Muscle of leg (tissue), 11 donors: Measurements from ENCODE around the gene ALKBH7. TPM values are rescaled to one million over a fixed set of nuclear protein-coding genes. Genes with fewer than 3 reads are reported as not detected.

ENCODE experiments used
- DNase-seq: peaks from one replicate; pipeline ENCODE4 v3.0.0; 2013
- H3K27ac ChIP-seq: one replicate; pipeline ENCODE4 v1.5.1; 2013; ENCODE audit warnings: mild to moderate bottlenecking, low read length, control low read depth
- H3K27me3 ChIP-seq: one replicate; pipeline ENCODE4 v1.6.1; 2013; ENCODE audit warnings: low read length; ENCODE audit not compliant: control insufficient read depth, insufficient read depth
- H3K36me3 ChIP-seq: one replicate; pipeline ENCODE4 v1.6.1; 2013; ENCODE audit warnings: low read length; ENCODE audit not compliant: control insufficient read depth, insufficient read depth
- H3K4me1 ChIP-seq: one replicate; pipeline ENCODE4 v1.6.1; 2013; ENCODE audit warnings: low read length; ENCODE audit not compliant: control insufficient read depth, insufficient read depth
- H3K4me3 ChIP-seq: one replicate; pipeline ENCODE4 v1.5.1; 2013; ENCODE audit warnings: low read length, control low read depth
- H3K9me3 ChIP-seq: replicated peaks from 2 replicates; pipeline ENCODE4 v1.6.1; 2013; ENCODE audit warnings: low read depth, low read length; ENCODE audit not compliant: control insufficient read depth
- WGBS: methylation state at CpG from one replicate; pipeline ENCODE4 v1.1.5; 2013; ENCODE audit warnings: missing lambda C conversion rate; ENCODE audit not compliant: insufficient coverage; 5-methylcytosine and 5-hydroxymethylcytosine counted together
- polyA plus RNA-seq, 8 donors: library from polyadenylated mRNA; unstranded; fragments of 120-200 nt; gene quantifications; one replicate each; pipeline versions ENCODE4 v1.2.1 to v1.2.3, GENCODE V29; 2013; ENCODE audit warnings: inconsistent platforms in 1 of 8, low replicate concordance in 1 of 8; ENCODE audit not compliant: insufficient read length in 8 of 8, insufficient read depth in 1 of 8
- total RNA-seq: library from RNA; stranded (reverse); fragments of 120-200 nt; gene quantifications from one replicate; pipeline ENCODE4 v1.2.4, GENCODE V29; 2013

Gene ALKBH7
- total and polyA plus RNA-seq, 9 donors = 73.9 to 157 (median 100.0) TPM

DNA sequence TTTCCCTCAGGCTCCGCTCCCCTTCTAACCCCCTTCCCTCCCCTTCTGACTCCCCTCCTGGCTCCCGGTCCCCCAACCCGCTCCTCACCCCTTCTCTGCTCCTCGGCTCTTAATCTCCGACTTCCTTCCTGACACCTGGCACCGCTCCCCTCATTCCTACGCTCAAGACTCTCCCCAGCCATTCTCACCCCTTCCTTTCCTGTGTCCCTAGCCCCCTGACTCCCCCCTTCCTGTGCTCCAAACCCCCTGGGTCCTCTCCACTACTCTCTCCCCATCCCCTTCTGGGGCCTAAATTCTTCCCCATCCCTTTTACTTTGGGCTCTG, 10.6 kb upstream of the ALKBH7 start:
- no peaks in the 10 kb centered on the region for H3K9me3 ChIP-seq
- peaks cover 26% of the 10 kb centered on the region for H3K36me3 ChIP-seq
- no peaks in the 10 kb centered on the region for H3K27me3 ChIP-seq
- H3K27ac ChIP-seq = peak overlapping the region; percentile 77
- DNase-seq = peak; percentile 62
- 2% methylated on average over 7 of the region's 7 CpGs for whole genome bisulfite sequencing
- H3K4me1 ChIP-seq = peaks cover 14% of the 10 kb centered on the region
- H3K4me3 ChIP-seq = peak overlapping the region; percentile 73

DNA sequence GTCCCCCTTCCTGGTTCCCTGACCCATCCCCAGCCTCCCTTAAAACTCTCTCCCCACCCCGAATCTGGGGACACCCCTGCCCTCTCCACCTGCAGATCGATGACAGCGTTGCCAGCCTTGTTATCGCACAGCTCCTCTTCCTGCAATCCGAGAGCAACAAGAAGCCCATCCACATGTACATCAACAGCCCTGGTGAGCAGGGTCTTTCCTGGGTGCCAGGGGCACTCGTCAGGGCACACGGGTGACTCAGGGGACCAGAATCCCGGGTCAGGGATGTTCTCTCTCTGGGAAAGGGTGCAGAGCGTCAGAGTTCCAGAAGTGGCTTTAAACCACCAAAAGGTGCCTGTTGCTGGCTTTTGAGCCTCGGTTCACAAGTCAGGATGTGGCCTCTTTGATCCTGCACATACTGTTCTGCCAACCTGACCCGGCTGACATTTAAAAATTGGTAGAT, 10.2 kb upstream of the ALKBH7 start:
- Histone ChIP-seq H3K27me3 (no peaks in the 10 kb centered on the region), H3K27ac (peak overlapping the region; percentile 77), H3K4me1 (peaks cover 14% of the 10 kb centered on the region), H3K4me3 (peak overlapping the region; percentile 73), H3K36me3 (peaks cover 30% of the 10 kb centered on the region), H3K9me3 (no peaks in the 10 kb centered on the region)
- DNase-seq = no peak
- WGBS = 25% methylated on average over 11 of the region's 11 CpGs

- WGBS = 96% methylated on average over 12 of the region's 21 CpGs
- peaks cover 7% of the 10 kb centered on the region for H3K4me1 ChIP-seq
- no peak overlapping the region for H3K4me3 ChIP-seq
- H3K27ac ChIP-seq = no peak overlapping the region
- DNase-seq = no peak
- peaks cover 49% of the 10 kb centered on the region for H3K36me3 ChIP-seq
- no peaks in the 10 kb centered on the region for H3K27me3 ChIP-seq
- no peaks in the 10 kb centered on the region for H3K9me3 ChIP-seq
Measured at GRCh38 chr19:6364353-6364752, 8.2 kb upstream of the ALKBH7 start.

DNA sequence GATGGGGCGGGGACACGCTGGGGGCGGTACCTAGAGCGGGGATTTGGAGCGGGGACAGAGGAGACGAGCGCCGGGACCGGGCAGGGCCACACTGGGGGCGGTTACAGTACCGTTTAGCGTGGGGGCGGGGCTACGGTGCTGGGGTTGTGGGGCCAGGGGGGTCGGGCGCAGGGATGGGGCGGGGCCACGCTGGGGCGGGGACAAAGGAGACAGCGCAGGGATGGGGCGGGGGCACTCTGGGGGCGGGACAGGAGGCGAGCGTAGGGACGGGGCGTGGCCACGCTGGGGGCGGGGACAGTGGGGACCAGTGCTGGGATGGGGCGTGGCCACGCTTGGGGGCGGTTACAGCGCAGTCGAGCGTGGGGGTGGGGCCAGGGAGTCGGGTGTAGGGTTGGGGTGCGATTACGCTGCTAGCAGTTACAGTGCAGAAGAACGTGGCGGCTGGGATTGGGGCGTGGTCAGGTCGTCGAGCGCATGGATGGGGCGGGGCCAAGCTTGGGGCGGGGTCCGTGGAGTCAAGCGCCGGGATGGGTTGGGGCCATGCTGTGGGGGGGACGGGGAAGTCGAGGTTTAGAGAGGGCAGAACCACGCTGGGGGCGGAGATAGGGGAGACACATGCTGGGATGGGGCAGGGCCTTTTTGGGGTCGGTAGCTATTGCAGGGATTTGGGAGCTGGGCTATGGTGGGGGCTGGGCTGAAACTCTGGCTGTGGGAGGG, 660 bp downstream of the ALKBH7 start:
- H3K27ac ChIP-seq = peak overlapping the region; percentile 99
- DNase-seq = peak; percentile 99
- H3K4me3 ChIP-seq = peak overlapping the region; percentile 81
- no peaks in the 10 kb centered on the region for H3K27me3 ChIP-seq
- H3K36me3 ChIP-seq = peaks cover 28% of the 10 kb centered on the region
- peaks cover 32% of the 10 kb centered on the region for H3K4me1 ChIP-seq
- H3K9me3 ChIP-seq = no peaks in the 10 kb centered on the region
- under 1% methylated on average over 38 of the region's 53 CpGs for WGBS

DNA sequence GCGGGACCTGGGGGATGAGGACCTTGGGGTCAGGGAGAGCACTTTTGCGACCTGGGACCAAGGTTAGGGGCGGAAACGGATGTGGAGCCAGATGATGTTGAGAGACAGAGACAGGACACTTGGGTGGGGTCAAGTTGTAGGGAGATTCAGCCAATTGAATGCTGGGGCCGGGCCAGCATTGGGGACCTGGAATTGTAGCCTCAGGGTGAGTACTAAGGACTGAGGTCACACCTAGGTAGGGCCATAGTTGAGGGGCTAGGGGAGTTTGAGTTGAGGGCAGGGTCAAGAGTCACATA, 1.2 kb downstream of the ALKBH7 start:
- peaks cover 27% of the 10 kb centered on the region for H3K36me3 ChIP-seq
- H3K27ac ChIP-seq = peak overlapping the region; percentile 95
- WGBS = 14% methylated on average over 5 of the region's 5 CpGs
- DNase-seq = no peak
- no peaks in the 10 kb centered on the region for H3K27me3 ChIP-seq
- H3K9me3 ChIP-seq = no peaks in the 10 kb centered on the region
- H3K4me3 ChIP-seq = peak overlapping the region; percentile 53
- H3K4me1 ChIP-seq = peaks cover 36% of the 10 kb centered on the region

DNA sequence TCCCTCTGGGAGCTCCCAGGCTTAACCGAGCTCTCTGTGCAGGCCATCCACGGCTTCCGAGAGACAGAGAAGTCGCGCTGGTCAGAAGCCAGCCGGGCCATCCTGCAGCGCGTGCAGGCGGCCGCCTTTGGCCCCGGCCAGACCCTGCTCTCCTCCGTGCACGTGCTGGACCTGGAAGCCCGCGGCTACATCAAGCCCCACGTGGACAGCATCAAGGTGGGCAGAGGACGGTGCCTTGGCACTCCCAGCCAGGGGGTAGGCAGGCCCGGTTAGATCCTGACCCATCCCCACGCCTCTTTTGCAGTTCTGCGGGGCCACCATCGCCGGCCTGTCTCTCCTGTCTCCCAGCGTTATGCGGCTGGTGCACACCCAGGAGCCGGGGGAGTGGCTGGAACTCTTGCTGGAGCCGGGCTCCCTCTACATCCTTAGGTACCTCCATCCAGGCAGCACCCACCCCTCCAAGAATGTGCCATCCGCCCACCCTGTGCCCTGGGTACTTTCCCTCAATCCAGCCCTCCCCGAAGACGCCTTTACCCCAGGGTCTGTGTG, 1.6 kb downstream of the ALKBH7 start:
- peak overlapping the region; percentile 53 for H3K4me3 ChIP-seq
- no peaks in the 10 kb centered on the region for H3K9me3 ChIP-seq
- WGBS = 49% methylated on average over 25 of the region's 29 CpGs
- DNase-seq = peak; percentile 53
- no peaks in the 10 kb centered on the region for H3K27me3 ChIP-seq
- H3K4me1 ChIP-seq = peaks cover 36% of the 10 kb centered on the region
- peak overlapping the region; percentile 95 for H3K27ac ChIP-seq
- peaks cover 26% of the 10 kb centered on the region for H3K36me3 ChIP-seq

DNA sequence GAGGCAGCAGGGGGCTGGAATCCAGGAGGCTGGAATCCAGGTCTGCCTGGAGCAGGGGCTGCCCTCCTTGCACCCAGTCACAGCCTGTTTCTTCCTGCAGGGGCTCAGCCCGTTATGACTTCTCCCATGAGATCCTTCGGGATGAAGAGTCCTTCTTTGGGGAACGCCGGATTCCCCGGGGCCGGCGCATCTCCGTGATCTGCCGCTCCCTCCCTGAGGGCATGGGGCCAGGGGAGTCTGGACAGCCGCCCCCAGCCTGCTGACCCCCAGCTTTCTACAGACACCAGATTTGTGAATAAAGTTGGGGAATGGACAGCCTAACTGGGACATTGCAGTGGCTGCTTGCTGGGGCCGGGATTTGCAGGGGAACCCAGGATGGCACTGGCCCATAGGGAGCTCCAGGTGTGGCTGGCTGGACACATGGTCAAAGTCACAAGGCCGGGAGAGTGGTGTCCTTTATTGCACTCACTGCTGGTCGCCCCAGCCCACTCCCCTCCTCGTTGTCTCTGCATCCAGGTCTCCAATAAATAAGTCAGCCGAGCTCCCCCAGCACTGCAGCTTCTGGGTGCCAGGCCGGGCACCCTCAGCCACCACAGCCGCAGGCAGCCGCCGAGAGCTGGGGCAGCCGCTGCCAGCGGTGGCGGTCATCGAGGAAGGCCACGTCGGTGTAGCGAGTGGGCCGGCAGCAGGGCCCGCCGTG, 2.3 kb downstream of the ALKBH7 start:
- peaks cover 29% of the 10 kb centered on the region for H3K36me3 ChIP-seq
- DNase-seq = no peak
- WGBS = 81% methylated on average over 24 of the region's 29 CpGs
- no peak overlapping the region for H3K27ac ChIP-seq
- H3K4me1 ChIP-seq = peaks cover 36% of the 10 kb centered on the region
- H3K4me3 ChIP-seq = no peak overlapping the region
- H3K27me3 ChIP-seq = no peaks in the 10 kb centered on the region
- H3K9me3 ChIP-seq = peaks cover 2% of the 10 kb centered on the region

DNA sequence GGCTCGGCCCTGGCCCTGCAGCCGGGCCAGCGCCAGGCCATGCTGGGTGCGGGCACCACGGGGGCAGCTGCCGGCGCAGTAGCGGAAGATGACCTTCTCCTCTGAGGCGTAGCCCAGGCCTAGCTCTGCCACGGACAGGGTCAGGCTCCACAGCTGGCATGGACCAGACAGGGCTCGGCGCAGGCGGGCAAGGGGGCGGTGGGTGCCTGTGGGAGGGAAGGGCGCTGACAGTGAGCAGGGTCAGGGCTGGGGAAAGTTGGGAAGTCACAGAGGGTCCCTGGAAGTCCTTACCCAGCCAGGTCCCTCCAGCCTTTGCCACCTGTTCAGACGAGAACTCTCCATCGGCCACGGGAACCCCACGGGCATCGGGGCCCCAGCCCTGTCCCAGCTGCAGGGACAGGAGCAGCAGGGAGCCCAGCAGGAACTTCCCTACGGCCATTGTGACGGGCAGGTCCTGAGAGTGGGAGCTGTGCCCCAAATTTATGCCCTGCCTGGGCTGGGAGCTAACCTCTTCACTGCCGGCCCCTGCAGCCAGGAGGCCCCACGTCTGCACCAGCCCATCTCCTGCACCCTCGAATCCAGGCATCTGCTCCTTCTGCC, 2.9 kb downstream of the ALKBH7 start, which contains the start of gene PSPN:
PSPN (minus strand) TSS at position 523 of the 600 bp plus-strand sequence; CDS start at position 439, 84 bp downstream.
- Histone ChIP-seq H3K9me3 (peaks cover 8% of the 10 kb centered on the region), H3K4me3 (no peak within 1 kb of the TSS), H3K36me3 (peaks cover 36% of the 10 kb centered on the region), H3K27ac (peak within 1 kb of the TSS; percentile 20), H3K4me1 (peaks cover 36% of the 10 kb centered on the region), H3K27me3 (no peaks in the 10 kb centered on the region)
- DNase-seq = no peak
- 81% methylated on average over 25 of the region's 25 CpGs for WGBS

DNA sequence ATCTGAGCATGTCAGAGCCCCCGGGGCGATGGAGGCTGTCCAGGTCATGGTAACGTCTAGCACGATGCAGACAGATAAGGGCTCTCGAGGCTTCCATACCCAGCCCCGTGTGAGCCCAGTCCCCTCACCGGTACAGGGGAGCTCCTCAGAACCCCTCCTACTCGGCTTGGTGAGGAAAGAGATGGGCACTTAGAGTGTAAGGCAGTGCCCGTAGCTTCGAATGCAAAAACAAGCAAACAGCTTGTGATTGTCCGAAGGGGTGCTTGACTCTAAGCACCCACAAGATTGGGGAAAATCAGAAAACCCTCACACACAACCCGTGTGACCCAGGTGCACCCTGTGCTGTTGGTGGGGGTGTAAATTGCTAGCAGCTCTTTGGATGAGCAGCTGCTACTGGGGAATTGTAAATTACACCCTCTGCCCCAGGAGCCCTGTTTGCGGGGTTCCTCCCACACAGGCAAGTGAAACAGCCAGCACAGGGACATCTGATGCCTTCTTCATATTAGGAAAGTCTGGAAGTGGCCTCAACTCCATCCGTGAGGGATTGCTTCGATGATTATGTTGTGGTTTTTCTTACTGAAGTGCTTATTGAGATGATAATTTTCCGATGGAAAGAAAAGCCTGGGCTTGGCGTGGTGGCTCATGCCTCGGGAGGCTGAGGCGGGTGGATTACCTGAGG, 4.1 kb downstream of the ALKBH7 start:
- H3K9me3 ChIP-seq = peaks cover 8% of the 10 kb centered on the region
- H3K27me3 ChIP-seq = no peaks in the 10 kb centered on the region
- peaks cover 36% of the 10 kb centered on the region for H3K4me1 ChIP-seq
- H3K4me3 ChIP-seq = no peak overlapping the region
- H3K36me3 ChIP-seq = peaks cover 47% of the 10 kb centered on the region
- peak overlapping the region; percentile 20 for H3K27ac ChIP-seq
- 40% methylated on average over 7 of the region's 19 CpGs for WGBS
- DNase-seq = peak; percentile 48

- no CpG with 5 or more reads among the region's 6 CpGs for WGBS
- peak; percentile 75 for DNase-seq
- peaks cover 58% of the 10 kb centered on the region for H3K36me3 ChIP-seq
- peaks cover 33% of the 10 kb centered on the region for H3K4me1 ChIP-seq
- H3K27ac ChIP-seq = peak overlapping the region; percentile 71
- peaks cover 8% of the 10 kb centered on the region for H3K9me3 ChIP-seq
- no peaks in the 10 kb centered on the region for H3K27me3 ChIP-seq
- H3K4me3 ChIP-seq = no peak overlapping the region
Measured at GRCh38 chr19:6378041-6378440, 5.4 kb downstream of the ALKBH7 start.
